PFSK-1 (cell line): ENCODE results near the gene CCDC137.

Source experiments
- FOXP2 ChIP-seq: optimal IDR thresholded peaks from 2 replicates; pipeline ENCODE3; 2011; ENCODE audit warnings: borderline replicate concordance, control low read depth, inconsistent platforms; ENCODE audit not compliant: insufficient read depth; ENCODE audit errors: extremely low read length, extremely low read depth
- POLR2AphosphoS5 ChIP-seq: IDR thresholded peaks from 2 replicates; pipeline ENCODE4 v1.6.1; 2012; ENCODE audit warnings: low read depth, mild to moderate bottlenecking, control low read depth, low read length, moderate library complexity
- SIN3A ChIP-seq: IDR thresholded peaks from 2 replicates; pipeline ENCODE4 v1.6.1; 2012; ENCODE audit warnings: mild to moderate bottlenecking, low read length, moderate library complexity, borderline replicate concordance; ENCODE audit not compliant: insufficient read depth
- TAF1 ChIP-seq: IDR thresholded peaks from 2 replicates; pipeline ENCODE4 v1.6.1; 2012; ENCODE audit warnings: low read length, control low read depth, borderline replicate concordance; ENCODE audit not compliant: insufficient read depth
- TF ChIP-seq, protein P1 (sequence below), 2 experiments: IDR thresholded peaks; 2 replicates each; pipeline versions ENCODE4 v1.6.1 to v1.8.0; 2011 to 2012; ENCODE audit warnings: low read depth in 2 of 2, low read length in 2 of 2, control low read depth in 1 of 2, inconsistent platforms in 1 of 2, mild to moderate bottlenecking in 1 of 2, moderate library complexity in 1 of 2; ENCODE audit not compliant: insufficient read depth in 1 of 2

CCDC137 gene

DNA sequence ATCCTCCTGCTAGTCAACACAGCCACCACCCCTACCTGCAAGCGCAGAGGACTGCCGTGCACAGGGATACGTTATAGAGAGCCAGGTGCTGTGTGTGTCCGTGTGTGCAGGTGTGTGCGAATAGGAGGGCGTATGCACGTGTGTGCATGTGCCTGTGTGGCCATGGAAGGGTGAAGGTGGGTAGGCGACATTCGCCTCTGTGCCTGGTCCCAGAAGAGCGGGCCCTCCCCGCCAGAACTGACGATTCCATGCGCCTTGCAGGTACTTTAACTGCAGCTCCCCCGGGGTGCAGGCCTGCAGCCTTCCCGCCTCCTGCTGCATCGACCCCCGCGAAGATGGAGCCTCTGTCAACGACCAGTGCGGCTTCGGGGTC is 18.9 kb upstream of the CCDC137 start:
- TF ChIP-seq, protein P1, sequence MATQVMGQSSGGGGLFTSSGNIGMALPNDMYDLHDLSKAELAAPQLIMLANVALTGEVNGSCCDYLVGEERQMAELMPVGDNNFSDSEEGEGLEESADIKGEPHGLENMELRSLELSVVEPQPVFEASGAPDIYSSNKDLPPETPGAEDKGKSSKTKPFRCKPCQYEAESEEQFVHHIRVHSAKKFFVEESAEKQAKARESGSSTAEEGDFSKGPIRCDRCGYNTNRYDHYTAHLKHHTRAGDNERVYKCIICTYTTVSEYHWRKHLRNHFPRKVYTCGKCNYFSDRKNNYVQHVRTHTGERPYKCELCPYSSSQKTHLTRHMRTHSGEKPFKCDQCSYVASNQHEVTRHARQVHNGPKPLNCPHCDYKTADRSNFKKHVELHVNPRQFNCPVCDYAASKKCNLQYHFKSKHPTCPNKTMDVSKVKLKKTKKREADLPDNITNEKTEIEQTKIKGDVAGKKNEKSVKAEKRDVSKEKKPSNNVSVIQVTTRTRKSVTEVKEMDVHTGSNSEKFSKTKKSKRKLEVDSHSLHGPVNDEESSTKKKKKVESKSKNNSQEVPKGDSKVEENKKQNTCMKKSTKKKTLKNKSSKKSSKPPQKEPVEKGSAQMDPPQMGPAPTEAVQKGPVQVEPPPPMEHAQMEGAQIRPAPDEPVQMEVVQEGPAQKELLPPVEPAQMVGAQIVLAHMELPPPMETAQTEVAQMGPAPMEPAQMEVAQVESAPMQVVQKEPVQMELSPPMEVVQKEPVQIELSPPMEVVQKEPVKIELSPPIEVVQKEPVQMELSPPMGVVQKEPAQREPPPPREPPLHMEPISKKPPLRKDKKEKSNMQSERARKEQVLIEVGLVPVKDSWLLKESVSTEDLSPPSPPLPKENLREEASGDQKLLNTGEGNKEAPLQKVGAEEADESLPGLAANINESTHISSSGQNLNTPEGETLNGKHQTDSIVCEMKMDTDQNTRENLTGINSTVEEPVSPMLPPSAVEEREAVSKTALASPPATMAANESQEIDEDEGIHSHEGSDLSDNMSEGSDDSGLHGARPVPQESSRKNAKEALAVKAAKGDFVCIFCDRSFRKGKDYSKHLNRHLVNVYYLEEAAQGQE (IDR thresholded peaks at IDR 0.05; ENCODE audit: insufficient read depth in 1 of 2, low read depth in 2 of 2, low read length in 2 of 2), result no peak
- TF ChIP-seq FOXP2, result no peak
- no peak for TF ChIP-seq POLR2AphosphoS5
- no peak for TF ChIP-seq TAF1
- TF ChIP-seq SIN3A, result no peak

DNA sequence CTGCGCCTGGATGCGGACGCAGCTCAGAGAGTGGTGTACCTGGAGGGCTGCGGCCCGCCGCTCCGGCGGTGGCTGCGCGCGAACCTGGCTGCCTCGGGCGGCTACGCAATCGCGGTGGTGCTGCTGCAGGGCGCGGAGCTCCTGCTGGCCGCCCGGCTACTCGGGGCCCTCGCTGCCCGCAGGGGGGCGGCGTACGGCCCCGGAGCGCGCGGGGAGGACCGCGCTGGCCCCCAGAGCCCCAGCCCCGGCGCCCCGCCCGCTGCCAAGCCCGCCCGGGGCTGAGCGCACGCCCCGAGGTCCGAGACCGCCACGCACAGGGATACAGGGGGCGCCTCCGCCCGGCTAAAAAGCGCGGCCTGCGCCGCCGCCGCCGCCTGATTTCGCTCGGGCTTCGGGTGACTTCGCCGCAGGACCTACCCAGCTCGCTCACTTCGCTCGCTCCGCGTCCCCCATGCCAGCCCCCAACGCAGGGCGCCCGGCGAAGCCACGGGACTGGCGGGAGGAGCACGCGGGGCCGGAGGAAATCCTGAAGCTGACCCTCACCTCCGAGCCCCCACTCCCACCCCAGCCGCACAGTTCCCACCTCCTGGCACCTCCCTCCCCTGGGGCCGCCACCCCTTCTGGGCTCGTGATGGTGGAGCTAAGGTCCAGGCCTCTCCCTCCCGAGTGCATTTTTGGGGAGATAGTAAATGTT is 18.4 kb upstream of the CCDC137 start:
- TF ChIP-seq SIN3A (no peak), TAF1 (no peak)
- TF ChIP-seq, protein P1 (IDR thresholded peaks at IDR 0.05; ENCODE audit: insufficient read depth in 1 of 2, low read depth in 2 of 2, low read length in 2 of 2), result no peak

DNA sequence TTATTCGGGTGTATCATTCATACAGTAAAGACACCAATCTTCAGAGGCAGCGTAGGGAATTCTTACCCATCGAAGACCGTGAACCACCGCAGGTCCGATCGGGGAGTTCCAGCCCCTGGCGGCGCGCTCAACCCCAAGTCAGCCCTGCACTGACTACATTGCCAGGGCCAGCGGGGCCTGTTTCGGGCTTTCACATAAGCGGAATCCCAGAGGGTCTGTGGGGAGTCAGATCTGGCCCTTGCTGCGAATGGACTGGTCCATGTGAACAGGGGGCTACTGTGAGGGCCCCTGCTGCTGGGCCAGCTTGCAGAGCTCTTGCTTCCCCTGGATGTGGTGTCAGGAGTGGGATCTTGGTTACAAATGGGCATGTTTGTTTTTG is 17.8 kb upstream of the CCDC137 start:
- TF ChIP-seq POLR2AphosphoS5 (no peak), FOXP2 (no peak), SIN3A (no peak), TAF1 (no peak)
- TF ChIP-seq, protein P1 (IDR thresholded peaks at IDR 0.05; ENCODE audit: insufficient read depth in 1 of 2, low read depth in 2 of 2, low read length in 2 of 2), result no peak

DNA sequence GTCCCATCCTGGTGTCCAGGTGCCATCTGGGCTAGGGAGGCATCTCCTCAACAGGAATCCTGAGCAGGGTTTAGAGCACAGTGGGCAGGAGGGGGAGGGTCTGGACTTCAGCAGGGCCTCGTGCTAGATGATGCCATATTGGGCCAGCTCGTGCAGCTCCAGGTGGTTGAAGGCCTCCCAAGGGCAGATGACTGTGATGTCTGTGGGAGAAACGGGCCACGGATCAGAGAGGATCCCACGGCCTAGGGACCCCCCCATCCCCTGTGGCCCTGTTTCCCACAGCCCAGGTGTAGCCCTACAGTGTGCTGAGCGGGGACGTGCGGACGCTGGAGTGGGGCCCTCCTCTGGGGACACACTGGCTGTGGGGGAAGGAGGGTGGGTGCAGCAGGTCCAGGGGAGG is 15.6 kb upstream of the CCDC137 start:
- TF ChIP-seq, protein P1 (IDR thresholded peaks at IDR 0.05; ENCODE audit: insufficient read depth in 1 of 2, low read depth in 2 of 2, low read length in 2 of 2), result no peak

DNA sequence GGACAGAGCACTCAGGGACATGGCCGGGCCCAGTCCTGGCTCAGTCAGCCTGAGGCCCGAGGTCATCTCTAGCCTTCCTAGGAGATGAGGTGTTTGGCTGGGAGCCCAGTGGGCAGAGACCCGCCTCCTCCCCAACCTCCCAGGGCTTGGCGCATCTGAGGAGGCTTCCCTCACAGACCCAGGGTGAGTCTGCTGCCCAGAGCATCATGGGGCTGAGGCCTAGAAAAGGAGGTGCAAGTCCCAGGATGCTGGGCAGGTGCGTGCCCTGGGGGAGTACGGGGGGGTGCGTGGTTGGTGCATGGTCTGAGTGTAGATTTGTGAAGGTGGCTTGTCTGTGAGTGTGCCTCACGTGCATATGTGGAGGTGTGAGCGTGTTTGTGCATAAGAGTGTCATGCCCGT is 14.8 kb upstream of the CCDC137 start:
- no peak for TF ChIP-seq TAF1
- no peak for TF ChIP-seq POLR2AphosphoS5
- TF ChIP-seq SIN3A, result no peak
- no peak for TF ChIP-seq FOXP2
- TF ChIP-seq, protein P1 (IDR thresholded peaks at IDR 0.05; ENCODE audit: insufficient read depth in 1 of 2, low read depth in 2 of 2, low read length in 2 of 2), result no peak
